ELF-1 (cell line): ENCODE data around the gene PUM2.
A peak's percentile ranks its signal among the peaks of the same experiment; 100 is the strongest.
"Not testable (repeated sequence)": the region's sequence is repeated elsewhere in the genome, so short reads cannot be mapped to it uniquely, and the experiment has no call there.

Source experiments
- DNase-seq: peaks from one replicate; pipeline ENCODE4 v3.0.0-alpha.2; 2016; ENCODE audit warnings: low read depth, low spot score

The PUM2 gene

DNA sequence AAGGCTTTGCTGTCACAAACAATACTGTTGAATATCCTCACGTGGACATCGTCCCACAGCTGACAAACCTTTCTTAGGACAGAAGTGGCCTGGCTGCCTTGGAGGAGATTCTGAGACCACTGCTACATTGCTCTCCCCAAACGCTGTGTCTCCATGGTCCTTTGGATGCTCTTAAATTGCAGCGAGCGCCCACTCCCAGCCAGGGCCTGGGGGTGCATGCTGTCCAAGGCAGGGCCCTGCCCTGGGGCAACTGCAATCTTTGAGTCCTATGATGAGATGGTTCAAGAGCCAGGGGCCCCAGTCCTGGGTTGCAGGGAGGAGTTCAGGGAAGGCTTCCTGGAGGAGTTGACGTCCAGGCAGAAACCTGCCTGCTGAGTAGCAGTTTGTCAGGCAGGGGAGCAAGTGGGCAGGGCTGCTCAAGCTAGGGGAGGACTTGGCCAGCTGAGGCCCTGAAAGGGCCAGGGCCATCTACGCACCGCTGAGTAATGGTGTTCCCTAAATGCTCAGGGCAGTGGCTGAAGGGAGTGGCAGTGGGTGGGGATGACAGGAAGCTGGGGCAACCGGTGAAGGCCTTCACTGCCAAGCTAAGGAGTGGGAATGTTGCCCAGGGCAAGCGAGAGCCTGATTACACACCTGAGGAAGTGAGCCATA is 114.9 kb downstream of the PUM2 start:
- no peak for DNase-seq

DNA sequence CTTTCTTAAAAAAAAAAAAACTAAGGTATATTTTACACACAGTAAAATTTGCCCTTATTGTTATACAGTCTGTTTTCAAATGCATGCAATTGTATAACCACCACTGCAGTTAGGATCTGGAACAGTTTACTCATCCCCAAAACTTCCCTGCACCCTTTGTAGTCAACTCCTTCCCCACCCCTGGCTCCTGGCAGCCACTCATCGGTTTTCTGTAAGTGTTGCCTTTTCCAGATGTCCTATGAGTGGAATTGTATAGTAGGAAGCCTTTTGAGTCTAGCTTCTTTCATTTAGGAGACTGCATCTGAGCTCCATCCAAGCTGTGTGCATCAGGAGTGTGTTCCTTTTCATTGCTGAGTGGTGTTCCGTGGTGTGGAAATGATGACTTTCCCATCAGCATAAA is 116.0 kb downstream of the PUM2 start:
- not testable (repeated sequence) for DNase-seq

DNA sequence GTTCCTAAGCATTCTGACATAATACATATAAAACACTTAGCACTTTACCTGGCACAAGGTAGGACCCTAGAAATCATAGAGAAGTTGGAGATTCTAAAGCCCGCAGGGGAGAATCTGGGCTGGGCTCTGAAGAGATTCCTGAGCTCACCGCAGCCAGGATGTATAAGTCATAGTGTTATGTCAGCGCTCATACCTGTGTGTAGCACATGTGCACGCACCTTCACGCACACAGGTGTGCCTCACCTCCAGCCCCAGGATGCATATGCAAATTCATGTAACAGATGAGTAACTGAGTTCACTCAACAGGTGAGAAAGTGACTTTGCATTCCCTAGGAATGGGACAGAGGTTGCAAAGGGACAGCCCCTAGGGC is 117.8 kb downstream of the PUM2 start:
- DNase-seq, result no peak

- peak; percentile 85 for DNase-seq
Observed at GRCh38 chr2:20231598-20232026, 119.0 kb downstream of the PUM2 start.

DNA sequence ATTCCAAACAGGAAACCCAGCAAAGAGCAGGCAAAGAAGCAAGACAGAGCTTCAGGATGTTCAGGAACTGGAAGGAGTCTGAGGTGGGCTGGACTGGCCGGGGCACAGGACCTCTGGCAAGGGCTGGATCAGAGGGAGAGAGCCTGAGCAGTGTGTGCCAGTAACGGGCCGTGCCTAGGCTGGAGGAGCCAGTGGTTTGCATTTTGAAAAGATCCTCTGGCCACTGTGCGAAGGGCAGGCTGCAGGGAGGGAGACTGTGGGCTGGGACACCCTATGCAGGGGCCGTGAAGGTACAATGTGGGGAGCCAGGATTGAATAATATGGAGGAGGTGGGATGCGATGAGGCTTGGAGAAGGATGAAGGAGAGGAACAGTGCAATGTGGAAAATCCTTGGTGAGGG is 119.5 kb downstream of the PUM2 start:
- peak; percentile 17 for DNase-seq

DNA sequence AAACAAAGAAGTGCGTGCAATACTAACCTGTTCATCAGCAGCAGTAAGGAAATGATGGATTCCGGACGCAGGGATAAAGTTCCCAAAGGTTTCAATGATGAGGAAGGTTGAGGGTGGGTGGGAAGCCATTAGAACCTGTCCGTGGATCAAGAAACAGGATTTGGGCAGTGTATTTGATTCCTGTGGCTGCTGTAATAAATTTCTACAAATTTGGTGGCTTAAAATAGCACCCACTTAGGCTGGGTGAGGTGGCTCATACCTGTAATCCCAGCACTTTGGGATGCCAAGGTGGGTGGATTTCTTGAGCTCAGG is 120.6 kb downstream of the PUM2 start:
- DNase-seq, result no peak

DNA sequence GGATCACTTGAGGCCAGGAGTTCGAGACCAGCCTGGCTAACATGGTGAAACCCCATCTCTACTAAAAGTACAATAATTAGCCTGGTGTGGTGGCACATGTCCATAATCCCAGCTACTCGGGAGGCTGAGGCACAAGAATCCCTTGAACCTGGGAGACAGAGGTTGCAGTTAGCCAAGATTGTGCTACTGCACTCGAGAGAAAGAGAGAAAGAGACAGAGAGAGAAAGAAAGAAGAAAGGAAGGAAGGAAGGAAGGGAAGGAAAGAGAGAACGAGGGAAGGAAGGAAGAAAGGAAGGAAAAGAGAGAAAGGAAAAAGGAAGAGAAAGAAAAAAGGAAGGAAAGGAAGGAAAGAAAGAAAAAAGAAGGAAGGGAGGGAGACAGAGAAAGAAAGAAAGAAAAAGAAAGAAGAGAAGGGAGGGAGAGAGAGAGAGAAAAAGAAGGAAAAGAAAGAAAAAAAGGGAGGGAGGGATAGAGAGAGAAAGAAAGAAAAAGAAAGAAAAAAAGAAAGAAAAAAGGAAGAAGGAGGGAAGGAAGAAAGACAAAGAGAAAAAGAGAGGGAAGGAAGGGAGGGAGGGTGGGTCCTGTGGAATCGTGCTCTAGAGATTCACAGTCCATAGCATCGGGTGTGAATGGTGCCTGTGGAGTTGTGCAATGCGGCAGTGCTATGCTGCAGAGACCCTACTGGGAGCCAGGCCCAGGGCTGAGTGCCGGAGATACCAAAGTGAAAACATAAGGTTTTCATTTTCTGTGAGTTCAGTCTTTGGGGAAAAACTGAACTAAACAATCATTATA is 121.1 kb downstream of the PUM2 start:
- no peak for DNase-seq

DNA sequence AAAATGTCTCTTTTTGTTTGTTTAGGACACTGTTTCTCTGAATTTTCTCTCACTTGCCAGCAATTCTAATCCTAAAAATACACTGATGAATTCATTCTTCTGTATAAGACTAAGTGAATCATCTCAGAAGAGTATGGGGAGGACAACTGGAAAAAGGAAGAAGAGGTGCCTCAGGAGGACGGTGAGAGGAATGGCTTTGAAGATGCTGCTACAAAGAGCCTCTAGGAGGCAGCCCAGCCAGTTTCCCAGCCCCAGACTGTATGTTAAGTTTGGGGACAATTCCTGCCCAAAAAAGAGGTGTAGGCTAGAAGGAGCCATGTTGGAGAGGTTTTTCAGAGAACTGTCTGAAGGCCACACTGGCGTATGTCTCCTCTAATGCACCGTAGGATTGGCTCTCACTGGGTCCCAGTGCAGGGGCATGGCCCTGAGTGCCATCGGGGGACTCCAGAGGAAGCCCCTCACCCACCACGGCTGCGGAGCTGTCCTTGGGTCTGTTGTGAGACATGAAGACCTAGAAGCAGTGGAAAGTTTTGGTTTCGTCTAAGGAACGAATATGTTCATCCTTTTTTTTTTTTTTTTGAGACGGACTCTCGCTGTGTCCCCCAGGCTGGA is 122.6 kb downstream of the PUM2 start:
- DNase-seq, result no peak

DNA sequence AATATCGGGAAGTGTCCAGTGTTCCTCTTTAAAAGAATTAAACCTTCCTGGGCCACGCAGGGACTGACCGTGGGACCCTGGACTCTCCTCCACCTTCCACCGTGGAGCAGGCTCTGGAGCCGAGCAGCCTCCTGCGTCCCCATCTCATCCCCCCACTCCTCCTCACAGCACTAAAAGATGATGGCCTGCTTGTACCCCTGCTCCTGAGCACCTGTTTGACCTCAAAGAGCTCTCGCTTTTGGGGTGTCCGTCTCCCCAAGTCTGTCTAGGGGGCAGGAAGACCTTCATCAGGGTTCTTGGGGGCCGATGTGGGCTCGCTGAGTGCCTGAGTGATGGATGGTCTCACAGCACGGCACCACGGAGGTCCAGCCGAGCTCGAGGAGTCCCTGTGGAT is 124.5 kb downstream of the PUM2 start:
- no peak for DNase-seq

- DNase-seq, result peak; percentile 76
Observed at GRCh38 chr2:20225294-20226151, 125.1 kb downstream of the PUM2 start.

DNA sequence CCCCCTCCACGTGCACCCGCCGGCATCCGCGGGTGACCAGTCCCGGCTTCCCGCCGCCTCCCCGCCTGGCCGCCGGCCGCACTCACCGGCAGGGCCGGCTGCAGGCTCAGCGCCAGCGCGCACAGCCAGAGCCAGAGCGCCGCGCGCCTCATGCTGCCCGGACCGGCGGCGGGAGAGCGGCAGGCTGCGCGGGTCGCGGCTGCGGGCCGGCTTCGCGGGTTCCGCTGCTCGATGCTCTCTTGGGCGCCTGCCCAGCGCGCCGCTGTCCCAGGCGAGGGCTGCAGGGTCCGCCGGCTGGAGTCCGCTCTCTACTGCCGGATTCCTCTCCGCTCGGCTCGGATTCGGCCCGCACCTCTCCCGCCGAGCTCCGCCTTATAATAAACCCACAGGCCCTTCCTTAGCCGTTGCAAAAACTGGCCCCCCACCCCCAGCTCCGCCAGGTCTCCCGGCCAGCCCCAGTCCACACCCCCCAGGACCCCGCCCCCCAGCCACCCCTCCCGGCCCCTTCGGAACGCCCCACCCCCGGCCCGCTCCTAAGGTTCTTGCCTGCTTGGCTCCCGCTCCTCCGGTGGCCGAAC is 125.8 kb downstream of the PUM2 start, which contains the start of gene SDC1:
TSS of gene SDC1 (minus strand) at position 415 of the 578 bp plus-strand sequence. CDS start at position 152, 263 bp downstream.
- peak; percentile 67 for DNase-seq

DNA sequence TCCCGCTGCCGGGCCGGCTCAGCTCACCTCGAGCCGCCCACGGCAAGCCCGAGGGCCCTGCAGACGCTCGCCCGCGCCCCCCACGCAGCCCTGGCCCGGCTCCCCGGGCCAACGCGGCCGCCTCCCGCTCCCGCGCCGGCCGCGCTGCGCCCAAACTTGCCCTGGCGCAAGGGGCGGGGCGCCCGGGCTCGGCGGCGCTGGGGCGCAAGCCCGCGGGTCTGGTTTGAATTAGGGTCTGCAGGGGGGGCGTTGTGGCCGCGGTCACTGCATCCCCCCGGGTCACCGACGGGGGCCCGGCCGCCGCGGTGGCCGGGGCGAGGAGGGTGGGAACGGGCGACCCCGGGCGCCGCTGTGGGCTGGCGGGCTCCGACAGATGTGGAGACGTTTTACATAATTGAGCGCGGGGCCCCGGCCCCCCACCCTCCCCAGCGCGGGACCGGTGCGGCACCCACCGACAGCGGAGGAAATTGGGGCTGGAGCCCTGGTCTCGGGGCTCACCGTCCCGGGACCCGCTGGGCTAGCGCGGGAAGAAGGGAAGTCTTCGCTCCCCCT is 126.4 kb downstream of the PUM2 start:
- no peak for DNase-seq

GRCh38 chr2:20223407-20224163 is 127.1 kb downstream of the PUM2 start:
- DNase-seq, result no peak

DNA sequence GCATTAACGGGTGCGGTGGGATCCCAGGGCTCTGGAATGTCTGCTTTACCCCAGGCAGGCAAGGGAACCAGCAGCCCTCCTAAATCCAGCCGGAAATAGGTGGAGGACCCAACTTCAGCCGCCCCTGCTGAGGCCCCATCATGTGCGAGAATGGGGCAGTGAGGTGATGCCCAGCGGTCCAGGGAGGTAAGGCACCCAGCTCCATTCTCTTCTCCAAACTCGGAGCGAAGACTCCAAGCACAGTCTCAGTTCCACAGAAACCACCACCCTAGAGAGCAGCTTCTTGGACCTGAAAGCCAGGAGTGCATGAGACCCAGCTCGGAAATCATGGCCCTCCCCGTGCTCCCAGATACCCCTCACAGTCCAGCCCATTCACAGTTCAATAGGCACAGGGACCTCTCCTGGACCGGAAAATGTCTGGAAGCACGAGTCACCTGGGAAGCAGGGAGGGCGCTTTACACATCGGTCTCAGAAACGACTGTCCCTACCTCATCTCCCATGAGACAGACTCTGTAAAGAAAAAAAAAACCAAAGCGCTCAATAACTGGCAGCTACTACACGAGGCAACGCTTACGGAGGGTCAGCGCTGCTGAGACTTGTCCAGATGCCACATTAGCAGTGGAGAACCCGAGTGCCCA is 127.8 kb downstream of the PUM2 start:
- no peak for DNase-seq

DNA sequence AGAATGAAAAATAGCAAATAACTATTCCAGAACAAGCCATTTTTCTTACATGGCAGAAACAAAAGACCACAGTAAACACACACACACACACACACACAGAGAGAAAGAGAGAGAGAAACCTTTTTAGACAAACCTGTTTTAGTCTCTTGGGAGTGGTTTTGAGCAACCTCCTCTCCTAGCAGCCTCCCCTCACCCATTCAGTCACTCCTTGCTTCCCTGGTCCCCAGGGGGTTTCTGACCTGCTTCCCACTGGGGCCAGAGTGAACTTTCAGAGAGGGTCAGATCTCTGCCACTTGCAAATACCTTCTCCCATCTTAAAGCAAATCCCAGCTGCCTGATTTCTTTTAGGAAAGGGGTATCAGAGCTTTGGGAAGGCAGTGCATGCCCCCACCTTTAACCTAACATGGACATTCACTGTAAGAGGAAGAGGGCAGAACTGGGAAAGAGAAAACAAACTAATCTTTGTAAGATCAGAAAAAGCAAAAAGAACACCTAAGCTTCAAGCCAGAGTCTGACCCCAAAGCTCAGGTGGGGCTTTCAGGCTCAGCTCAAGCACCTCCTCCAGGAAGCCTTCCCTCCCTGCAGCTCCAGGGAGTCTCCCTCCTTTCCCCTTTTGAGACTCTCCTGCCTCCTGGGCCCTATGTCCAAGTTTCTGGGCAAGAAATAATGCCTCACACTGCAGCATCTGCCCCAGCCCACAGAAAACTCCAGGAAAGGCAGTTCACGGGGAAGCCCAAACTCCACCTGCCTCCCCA is 128.5 kb downstream of the PUM2 start:
- DNase-seq, result no peak

- DNase-seq, result no peak
Observed at GRCh38 chr2:20221555-20221973, 129.1 kb downstream of the PUM2 start.

- DNase-seq, result no peak
Observed at GRCh38 chr2:20220806-20221554, 129.7 kb downstream of the PUM2 start.

DNA sequence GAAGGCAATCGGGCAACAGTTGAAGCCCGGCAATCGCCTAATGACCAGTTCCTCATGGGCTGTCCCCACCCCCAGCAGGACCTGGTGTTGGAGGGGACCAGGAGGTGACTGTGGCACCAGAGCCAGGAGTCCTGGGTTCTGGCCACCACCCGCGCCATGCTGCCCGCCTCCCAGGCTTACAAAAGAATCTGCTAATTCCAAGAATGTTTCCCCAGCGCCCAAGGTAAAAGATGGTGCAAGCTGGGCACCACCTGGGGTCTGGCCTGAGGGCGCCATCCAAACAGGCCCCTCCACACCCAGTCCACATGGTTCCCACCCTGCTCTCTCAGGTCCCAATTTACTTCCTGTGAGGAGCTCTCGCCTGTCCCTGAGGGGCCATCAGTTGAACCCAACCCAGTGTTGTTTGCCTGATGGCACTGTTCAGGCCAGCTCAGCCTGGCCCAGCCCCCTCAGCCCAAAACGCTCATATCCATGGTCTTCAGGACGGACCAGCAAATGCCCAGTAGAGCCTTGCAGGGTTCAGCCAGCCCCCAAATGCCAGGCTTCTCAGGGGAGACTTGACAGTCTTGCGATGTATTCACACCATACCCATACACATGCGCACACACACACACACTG is 130.8 kb downstream of the PUM2 start:
- DNase-seq, result no peak
